Testis (tissue), 3 donors: ENCODE data around the gene UBE2U. TPM values are rescaled to one million over a fixed set of nuclear protein-coding genes. Genes with fewer than 3 reads are reported as not detected.

Experiments used
- DNase-seq: peaks from one replicate; pipeline ENCODE4 v3.0.0-alpha.2; 2019
- H3K27ac ChIP-seq, 2 donors: fragments of 200-600 bp; sonication (generic); one replicate each; pipeline ENCODE4 v1.5.1; 2019
- H3K27me3 ChIP-seq: fragments of 200-600 bp; sonication (generic); one replicate; pipeline ENCODE4 v1.5.1; 2019
- H3K36me3 ChIP-seq: fragments of 200-600 bp; sonication (generic); one replicate; pipeline ENCODE4 v1.5.1; 2017; ENCODE audit warnings: low read depth; ENCODE audit errors: missing control alignments
- H3K4me1 ChIP-seq: fragments of 200-600 bp; sonication (generic); one replicate; pipeline ENCODE4 v1.5.1; 2019
- H3K4me3 ChIP-seq, 2 donors: fragments of 200-600 bp; sonication (generic); one replicate each; pipeline ENCODE4 v1.5.1; 2017 to 2019
- H3K9me3 ChIP-seq: fragments of 200-600 bp; sonication (generic); one replicate; pipeline ENCODE4 v1.5.1; 2017
- CTCF ChIP-seq, 3 experiments: fragments of 450-650 bp in 2 of 3; fragments of 200-600 bp in 1 of 3; sonication (generic) in 1 of 3; IDR thresholded peaks; one replicate each; pipeline ENCODE4 v1.5.1; 2016 to 2019; ENCODE audit warnings: antibody characterized with exemption in 3 of 3, mild to moderate bottlenecking in 2 of 3, moderate library complexity in 1 of 3
- POLR2A ChIP-seq: fragments of 450-650 bp; IDR thresholded peaks from one replicate; pipeline ENCODE4 v1.6.1; 2017; ENCODE audit warnings: antibody characterized with exemption, mild to moderate bottlenecking, moderate library complexity
- WGBS, 2 donors: methylation state at CpG; one replicate each; pipeline ENCODE4 v1.1.5; 2018; 5-methylcytosine and 5-hydroxymethylcytosine counted together
- intact Hi-C: fragments of 100-400 bp; cut with DNase I; formaldehyde crosslinking; loops from one replicate; pipeline ENCODE4 v1.15.1; 2023; ENCODE audit warnings: low total_unique reads
- polyA plus RNA-seq: library from polyadenylated mRNA; stranded (reverse); fragments of 350-450 nt; fragmentation: Illumina TruSeq; extraction: RNeasy Lipid Tissue Mini Kit (QIAGEN cat#74804); gene quantifications from one replicate; pipeline ENCODE4 v1.2.3, GENCODE V29; 2014; ENCODE audit warnings: low read depth, low replicate concordance; ENCODE audit not compliant: insufficient read depth
- total RNA-seq, 2 donors: library from RNA; depleted of rRNA; stranded (reverse); fragments of >200 nt; gene quantifications; one replicate each; pipeline ENCODE4 v1.2.3, GENCODE V29; 2016

Gene UBE2U
- total and polyA plus RNA-seq, 3 donors from 2014 or later: 16.9 to 72.2 (median 31.6) TPM

- Histone ChIP-seq H3K27me3 (no peaks in the 10 kb centered on the region), H3K27ac (no peak overlapping the region), H3K9me3 (no peaks in the 10 kb centered on the region), H3K36me3 (no peaks in the 10 kb centered on the region), H3K4me1 (no peaks in the 10 kb centered on the region), H3K4me3 (no peak overlapping the region)
- WGBS, 2 donors: 87% methylated on average over 1 of the region's 1 CpG; no CpG with 5 or more reads in 1 of the 2 donors
- TF ChIP-seq POLR2A (no peak), CTCF (IDR thresholded peaks at IDR 0.05) (no peak)
- intact Hi-C loops: no loop called here
- DNase-seq: no peak
Measured at GRCh38 chr1:64162804-64163203, 40.6 kb upstream of the UBE2U start.

GRCh38 chr1:64163431-64163830 is 40.0 kb upstream of the UBE2U start:
- Histone ChIP-seq H3K4me1 (no peaks in the 10 kb centered on the region), H3K9me3 (no peaks in the 10 kb centered on the region), H3K27me3 (no peaks in the 10 kb centered on the region), H3K4me3 (no peak overlapping the region), H3K36me3 (no peaks in the 10 kb centered on the region), H3K27ac (no peak overlapping the region)
- TF ChIP-seq CTCF (IDR thresholded peaks at IDR 0.05): no peak
- no peak for TF ChIP-seq POLR2A
- 73 to 84% methylated on average over 4 of the region's 4 CpGs for WGBS, 2 donors
- no peak for DNase-seq
- intact Hi-C loops: no loop called here

- Histone ChIP-seq H3K4me1 (no peaks in the 10 kb centered on the region), H3K36me3 (no peaks in the 10 kb centered on the region), H3K4me3 (no peak overlapping the region), H3K27ac (no peak overlapping the region), H3K9me3 (no peaks in the 10 kb centered on the region), H3K27me3 (no peaks in the 10 kb centered on the region)
- intact Hi-C loops: no loop called here
- TF ChIP-seq CTCF (IDR thresholded peaks at IDR 0.05) (no peak), POLR2A (no peak)
- DNase-seq: no peak
- 63 to 77% methylated on average over 1 of the region's 1 CpG for WGBS, 2 donors
Measured at GRCh38 chr1:64163970-64164369, 39.5 kb upstream of the UBE2U start.

- no peaks in the 10 kb centered on the region for H3K4me1 ChIP-seq
- no peaks in the 10 kb centered on the region for H3K9me3 ChIP-seq
- no peaks in the 10 kb centered on the region for H3K27me3 ChIP-seq
- 82 to 92% methylated on average over 3 of the region's 3 CpGs for WGBS, 2 donors
- DNase-seq: no peak
- H3K4me3 ChIP-seq: no peak overlapping the region
- no peak overlapping the region for H3K27ac ChIP-seq
- TF ChIP-seq POLR2A (no peak), CTCF (IDR thresholded peaks at IDR 0.05) (no peak)
- H3K36me3 ChIP-seq: no peaks in the 10 kb centered on the region
- intact Hi-C loops: no loop called here
Measured at GRCh38 chr1:64166629-64167028, 36.8 kb upstream of the UBE2U start.

GRCh38 chr1:64167176-64167575 is 36.2 kb upstream of the UBE2U start:
- WGBS, 2 donors: 46 to 72% methylated on average over 2 of the region's 2 CpGs
- Histone ChIP-seq H3K36me3 (no peaks in the 10 kb centered on the region), H3K4me3 (no peak overlapping the region), H3K27me3 (no peaks in the 10 kb centered on the region), H3K9me3 (no peaks in the 10 kb centered on the region), H3K27ac (no peak overlapping the region), H3K4me1 (no peaks in the 10 kb centered on the region)
- intact Hi-C loops: no loop called here
- TF ChIP-seq CTCF (IDR thresholded peaks at IDR 0.05): no peak
- no peak for TF ChIP-seq POLR2A
- no peak for DNase-seq
